Endothelial cell of umbilical vein (primary cell): Measurements from ENCODE around the gene SLC5A12. TPM values are rescaled to one million over a fixed set of nuclear protein-coding genes. Genes with fewer than 3 reads are reported as not detected.

Experiments
- BruUV-seq: library from RNA; stranded (reverse); fragments of 400-500 nt; replicated peaks from 2 replicates; lab custom pipeline; 2021; lab: Mats Ljungman, UMichigan
- CTCF ChIA-PET: fragments of 300-600, 350-600 bp; sonication (Branson Sonifier 250); formaldehyde crosslinking; loops from one replicate; lab custom pipeline; 2021; ENCODE audit warnings: antibody characterized with exemption, inconsistent platforms; lab: Charles Lee
- POLR2A ChIA-PET: fragments of 300-600, 350-600 bp; sonication (Branson Sonifier 250); formaldehyde crosslinking; loops from one replicate; lab custom pipeline; 2021; ENCODE audit warnings: antibody characterized with exemption, inconsistent platforms; lab: Charles Lee
- DNase-seq: peaks from one replicate; pipeline ENCODE4 v3.0.0-alpha.2; 2011; ENCODE audit warnings: low read depth, low spot score
- FAIRE-seq: peaks from 2 replicates; lab custom pipeline; 2011; peaks lifted over from hg19 to GRCh38; lab: Jason Lieb, UNC
- H2AFZ ChIP-seq: 2 replicates; pipeline ENCODE4 v1.6.0; 2012; ENCODE audit warnings: low read depth, low read length, control low read depth, inconsistent platforms
- H3K27ac ChIP-seq: 2 replicates; pipeline ENCODE4 v1.5.1; 2011; ENCODE audit warnings: low read depth, mild to moderate bottlenecking, control low read depth, low read length, moderate library complexity; ENCODE audit not compliant: insufficient read depth
- H3K27me3 ChIP-seq, 2 experiments: 2 replicates each; pipeline versions ENCODE4 v1.6.0 to v1.6.1; 2011; ENCODE audit warnings: low read length in 2 of 2, mixed read lengths in 1 of 2; ENCODE audit not compliant: control insufficient read depth in 2 of 2, insufficient read depth in 2 of 2
- H3K36me3 ChIP-seq, 2 experiments: 2 replicates in 1 of 2; 3 replicates in 1 of 2; pipeline ENCODE4 v1.5.1; 2011; ENCODE audit warnings: low read length in 2 of 2, mild to moderate bottlenecking in 1 of 2, moderate library complexity in 1 of 2; ENCODE audit not compliant: control insufficient read depth in 2 of 2, insufficient read depth in 2 of 2; ENCODE audit errors: extremely low read depth in 1 of 2
- H3K4me1 ChIP-seq: 3 replicates; pipeline ENCODE4 v1.5.1; 2011; ENCODE audit warnings: mild to moderate bottlenecking, low read length; ENCODE audit not compliant: control insufficient read depth, insufficient read depth; ENCODE audit errors: extremely low read depth
- H3K4me2 ChIP-seq: 2 replicates; pipeline ENCODE4 v1.6.1; 2011; ENCODE audit warnings: low read length, control low read depth, mixed read lengths; ENCODE audit not compliant: insufficient read depth
- H3K4me3 ChIP-seq, 3 experiments: fragments of 200-600 bp in 1 of 3; sonication (generic), shearing (Covaris generic) in 1 of 3; replicated peaks in 1 of 3; 2 replicates each; pipeline ENCODE4 v1.5.1; 2011 to 2016; ENCODE audit warnings: control low read depth in 3 of 3, low read length in 3 of 3, mild to moderate bottlenecking in 2 of 3, inconsistent platforms in 1 of 3, low read depth in 1 of 3, moderate library complexity in 1 of 3; ENCODE audit not compliant: insufficient read depth in 1 of 3
- H3K79me2 ChIP-seq: 2 replicates; pipeline ENCODE4 v1.6.0; 2012; ENCODE audit warnings: low read length, inconsistent platforms; ENCODE audit not compliant: control insufficient read depth, insufficient read depth
- H3K9ac ChIP-seq: replicated peaks from 2 replicates; pipeline ENCODE3; 2011; ENCODE audit warnings: low read length, control low read depth; ENCODE audit not compliant: insufficient read depth; ENCODE audit errors: extremely low read depth
- H3K9me1 ChIP-seq: replicated peaks from 3 replicates; pipeline ENCODE4 v1.6.0; 2011; ENCODE audit warnings: mild to moderate bottlenecking, low read length; ENCODE audit not compliant: control insufficient read depth, insufficient read depth; ENCODE audit errors: extremely low read depth
- H3K9me3 ChIP-seq: replicated peaks from 2 replicates; pipeline ENCODE4 v1.5.1; 2012; ENCODE audit warnings: low read length, inconsistent platforms; ENCODE audit not compliant: control insufficient read depth, insufficient read depth
- H4K20me1 ChIP-seq: replicated peaks from 2 replicates; pipeline ENCODE3; 2011; ENCODE audit warnings: mild to moderate bottlenecking, low read length; ENCODE audit not compliant: control insufficient read depth, insufficient read depth; ENCODE audit errors: extremely low read depth
- CTCF ChIP-seq, 2 donors: IDR thresholded peaks; 1 replicate in 1 of 2; 2 replicates in 1 of 2; pipeline ENCODE4 v1.5.1; 2011; ENCODE audit warnings: low read length in 2 of 2, mild to moderate bottlenecking in 2 of 2, moderate library complexity in 2 of 2, control low read depth in 1 of 2, inconsistent platforms in 1 of 2, low read depth in 1 of 2; ENCODE audit not compliant: insufficient read depth in 1 of 2; ENCODE audit errors: extremely low read depth in 1 of 2
- EZH2 ChIP-seq: IDR thresholded peaks from 2 replicates; pipeline ENCODE4 v1.6.1; 2012; ENCODE audit warnings: borderline replicate concordance, low read depth, mild to moderate bottlenecking, moderate library complexity, low read length, inconsistent platforms; ENCODE audit not compliant: severe bottlenecking
- FOS ChIP-seq: IDR thresholded peaks from 2 replicates; pipeline ENCODE4 v1.6.1; 2011; ENCODE audit warnings: mild to moderate bottlenecking, low read length, moderate library complexity, borderline replicate concordance; ENCODE audit not compliant: insufficient read depth
- GATA2 ChIP-seq: IDR thresholded peaks from 2 replicates; pipeline ENCODE4 v1.7.0; 2011; ENCODE audit warnings: low read depth, mild to moderate bottlenecking, moderate library complexity, mixed read lengths, low read length; ENCODE audit not compliant: insufficient read length, insufficient read depth
- JUN ChIP-seq: IDR thresholded peaks from 2 replicates; pipeline ENCODE4 v1.6.1; 2011; ENCODE audit warnings: borderline replicate concordance, low read depth; ENCODE audit not compliant: insufficient read length, insufficient read depth
- MAX ChIP-seq: IDR thresholded peaks from 2 replicates; pipeline ENCODE4 v1.6.1; 2011; ENCODE audit not compliant: insufficient read depth, insufficient read length
- MYC ChIP-seq: IDR thresholded peaks from one replicate; pipeline ENCODE4 v1.6.1; 2011; ENCODE audit warnings: mild to moderate bottlenecking, low read depth, low read length
- POLR2A ChIP-seq: IDR thresholded peaks from 2 replicates; pipeline ENCODE4 v1.6.1; 2012; ENCODE audit warnings: low read depth, mild to moderate bottlenecking, control low read depth, low read length
- POLR2AphosphoS5 ChIP-seq: IDR thresholded peaks from 2 replicates; pipeline ENCODE4 v1.6.1; 2012; ENCODE audit warnings: low read depth, mild to moderate bottlenecking, control low read depth, low read length, moderate library complexity; ENCODE audit not compliant: insufficient read depth
- dilution Hi-C: fragments of 300-500 bp; cut with MboI; formaldehyde crosslinking; loops from one replicate; pipeline ENCODE4 v1.15.0; 2019; ENCODE audit warnings: low sequenced_read_pairs; ENCODE audit not compliant: extremely low pct_ligation_motif_present
- intact Hi-C: fragments of 100-400 bp; cut with micrococcal nuclease; formaldehyde crosslinking; loops from one replicate; pipeline ENCODE4 v1.10.0; 2022
- polyA plus RNA-seq, 4 experiments: library from polyadenylated mRNA; depleted of rRNA in 3 of 4; stranded (reverse) in 3 of 4; unstranded in 1 of 4; fragments of >200 nt; gene quantifications; 2 replicates each; pipeline versions ENCODE4 v1.2.1 to v1.2.3, GENCODE V29; 2011 to 2012; ENCODE audit warnings: missing spikeins in 1 of 4
- total RNA-seq: library from RNA; stranded (reverse); gene quantifications from 2 replicates; pipeline ENCODE4 v1.2.3, GENCODE V29; 2021

The SLC5A12 gene
- total and polyA plus RNA-seq, 2 donors (not counting 3 experiments of a cell fraction or from before 2014, with no cell fraction given), result not detected

GRCh38 chr11:26729284-26729683 is 7.4 kb upstream of the SLC5A12 start:
- no peak for DNase-seq
- POLR2A ChIA-PET, result no interaction called here
- H3K4me1 ChIP-seq, result no peaks in the 10 kb centered on the region
- H3K79me2 ChIP-seq, result no peaks in the 10 kb centered on the region
- intact Hi-C loops, result no loop called here
- no peak overlapping the region for H3K4me3 ChIP-seq
- no peak overlapping the region for H2AFZ ChIP-seq
- no TSS peak for BruUV-seq
- no peaks in the 10 kb centered on the region for H4K20me1 ChIP-seq
- TF ChIP-seq MYC (no peak), POLR2A (no peak), EZH2 (no peak), JUN (no peak), MAX (no peak), FOS (no peak), GATA2 (no peak), CTCF (IDR thresholded peaks at IDR 0.05; ENCODE audit: extremely low read depth in 1 of 2, insufficient read depth in 1 of 2, low read depth in 1 of 2, low read length in 2 of 2) (no peak), POLR2AphosphoS5 (no peak)
- no peak overlapping the region for H3K9ac ChIP-seq
- no peaks in the 10 kb centered on the region for H3K9me3 ChIP-seq
- no peaks in the 10 kb centered on the region for H3K9me1 ChIP-seq
- no peak for FAIRE-seq
- no peak overlapping the region for H3K4me2 ChIP-seq
- H3K27me3 ChIP-seq, result no peaks in the 10 kb centered on the region
- dilution Hi-C loops, result no loop called here
- no peak overlapping the region for H3K27ac ChIP-seq
- CTCF ChIA-PET, result no interaction called here
- no peaks in the 10 kb centered on the region for H3K36me3 ChIP-seq
